Right lobe of liver (tissue), 6 donors: ENCODE results near the gene APC2. TPM values are rescaled to one million over a fixed set of nuclear protein-coding genes. Genes with fewer than 3 reads are reported as not detected.

Experiments
- ATAC-seq, 4 donors: fragments of 200-7000 bp; cut with Tn5 transposase; one replicate each; pipeline ENCODE4 v1.9.1; 2020; ENCODE audit warnings: mild to moderate bottlenecking in 4 of 4, moderate library complexity in 4 of 4
- DNase-seq, 3 donors: peaks; one replicate each; pipeline ENCODE4 v3.0.0-alpha.2; 2020
- H3K27ac ChIP-seq, 3 donors: fragments of 200-600 bp; one replicate each; pipeline ENCODE4 v1.8.0; 2022
- H3K27me3 ChIP-seq, 2 donors: fragments of 200-600 bp; one replicate each; pipeline ENCODE4 v1.8.0; 2022
- H3K36me3 ChIP-seq, 4 donors: fragments of 200-600 bp; sonication (generic) in 1 of 4; one replicate each; pipeline versions ENCODE4 v1.5.1 to v1.8.0; 2017 to 2022; ENCODE audit warnings: control low read depth in 1 of 4
- H3K4me1 ChIP-seq, 4 donors: fragments of 200-600 bp; sonication (generic) in 1 of 4; one replicate each; pipeline versions ENCODE4 v1.5.1 to v1.8.0; 2017 to 2022; ENCODE audit warnings: control low read depth in 1 of 4
- H3K4me3 ChIP-seq, 3 donors: fragments of 200-600 bp; one replicate each; pipeline ENCODE4 v1.8.0; 2022
- H3K9me3 ChIP-seq, 4 donors: fragments of 200-600 bp; sonication (generic) in 1 of 4; one replicate each; pipeline versions ENCODE4 v1.5.1 to v1.8.0; 2017 to 2022; ENCODE audit warnings: control low read depth in 1 of 4
- POLR2A ChIP-seq: fragments of 450-650 bp; IDR thresholded peaks from one replicate; pipeline ENCODE4 v1.6.1; 2017; ENCODE audit warnings: antibody characterized with exemption, mild to moderate bottlenecking
- WGBS: methylation state at CpG from one replicate; pipeline ENCODE4 v1.1.6; 2018; ENCODE audit warnings: low coverage, low lambda C conversion rate; ENCODE audit not compliant: insufficient coverage; ENCODE audit errors: missing lambda C conversion rate; 5-methylcytosine and 5-hydroxymethylcytosine counted together
- intact Hi-C, 2 donors: fragments of 100-400 bp; cut with DNase I; formaldehyde crosslinking; loops; one replicate each; pipeline versions ENCODE4 v1.11.2 to v1.14.1; 2022
- total RNA-seq, 6 experiments: library from RNA; depleted of rRNA in 2 of 6; stranded (reverse); fragments of >200 nt in 2 of 6; fragmentation: NEBNext Ultra II Directional in 3 of 6; extraction: Animal tissue kit (Norgen Biotek cat#: 25700) in 3 of 6; gene quantifications; one replicate each; pipeline versions ENCODE4 v1.1.0 to v1.2.4, GENCODE V29; 2016 to 2023
- TF ChIP-seq, protein P1 (sequence below), 4 donors: fragments of 200-600 bp in 3 of 4; fragments of 450-650 bp in 1 of 4; IDR thresholded peaks; one replicate each; pipeline versions ENCODE4 v1.5.1 to v1.8.0; 2016 to 2022; ENCODE audit warnings: antibody characterized with exemption in 4 of 4, mild to moderate bottlenecking in 2 of 4
- donor health status: DM: no; HTN: yes; CAD: no.
- donor health status: DM: no; HTN: no; CAD: no.
- donor health status: DM: no; HTN: no; CAD: no.
- donor health status: DM: no; HTN: yes; CAD: no.
- donor health status: DM: no; HTN: yes; CAD: no.

APC2 gene
- total RNA-seq, 6 experiments from 2014 or later: 0.06 to 0.13 (median 0.06) TPM; not detected in 3

- H3K36me3 ChIP-seq: peaks cover 0 to 46% (median 10%) of the 10 kb centered on the region in 4 donors
- no CpG with 5 or more reads among the region's 47 CpGs for WGBS
- intact Hi-C loops: no loop called here
- H3K27me3 ChIP-seq: no peaks in the 10 kb centered on the region
- TF ChIP-seq, protein P1, sequence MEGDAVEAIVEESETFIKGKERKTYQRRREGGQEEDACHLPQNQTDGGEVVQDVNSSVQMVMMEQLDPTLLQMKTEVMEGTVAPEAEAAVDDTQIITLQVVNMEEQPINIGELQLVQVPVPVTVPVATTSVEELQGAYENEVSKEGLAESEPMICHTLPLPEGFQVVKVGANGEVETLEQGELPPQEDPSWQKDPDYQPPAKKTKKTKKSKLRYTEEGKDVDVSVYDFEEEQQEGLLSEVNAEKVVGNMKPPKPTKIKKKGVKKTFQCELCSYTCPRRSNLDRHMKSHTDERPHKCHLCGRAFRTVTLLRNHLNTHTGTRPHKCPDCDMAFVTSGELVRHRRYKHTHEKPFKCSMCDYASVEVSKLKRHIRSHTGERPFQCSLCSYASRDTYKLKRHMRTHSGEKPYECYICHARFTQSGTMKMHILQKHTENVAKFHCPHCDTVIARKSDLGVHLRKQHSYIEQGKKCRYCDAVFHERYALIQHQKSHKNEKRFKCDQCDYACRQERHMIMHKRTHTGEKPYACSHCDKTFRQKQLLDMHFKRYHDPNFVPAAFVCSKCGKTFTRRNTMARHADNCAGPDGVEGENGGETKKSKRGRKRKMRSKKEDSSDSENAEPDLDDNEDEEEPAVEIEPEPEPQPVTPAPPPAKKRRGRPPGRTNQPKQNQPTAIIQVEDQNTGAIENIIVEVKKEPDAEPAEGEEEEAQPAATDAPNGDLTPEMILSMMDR (IDR thresholded peaks at IDR 0.05): no peak
- no peak for TF ChIP-seq POLR2A
- DNase-seq: no peak
- no peaks in the 10 kb centered on the region for H3K9me3 ChIP-seq
- H3K4me3 ChIP-seq: no peak overlapping the region
- H3K27ac ChIP-seq: no peak overlapping the region
- ATAC-seq: no peak
- H3K4me1 ChIP-seq: no peaks in the 10 kb centered on the region
Observed at GRCh38 chr19:1433119-1434039, 16.5 kb upstream of the APC2 start.

DNA sequence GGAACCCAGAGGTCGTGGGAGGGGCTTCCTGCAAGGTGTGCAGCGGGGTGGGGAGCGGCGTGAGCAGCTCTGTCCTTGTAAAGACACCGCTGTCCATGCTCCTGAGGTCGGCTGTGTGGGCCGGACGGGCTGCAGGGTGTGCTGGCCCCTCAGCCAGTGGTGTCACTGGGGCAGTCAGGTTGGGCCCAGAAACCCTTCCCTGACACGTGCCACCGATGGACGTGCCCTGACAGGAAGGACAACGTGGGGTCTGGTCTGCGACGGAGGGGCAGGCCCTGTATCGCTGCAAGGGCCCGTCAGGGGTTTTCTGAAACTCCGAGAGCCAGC lies 15.9 kb upstream of the APC2 start:
- no peaks in the 10 kb centered on the region for H3K9me3 ChIP-seq
- H3K27ac ChIP-seq: no peak overlapping the region
- no peak for DNase-seq
- WGBS: no CpG with 5 or more reads among the region's 17 CpGs
- no peak for ATAC-seq
- peaks cover 0 to 41% (median 9%) of the 10 kb centered on the region in 4 donors for H3K36me3 ChIP-seq
- no peaks in the 10 kb centered on the region for H3K27me3 ChIP-seq
- no peak overlapping the region for H3K4me3 ChIP-seq
- TF ChIP-seq POLR2A: no peak
- TF ChIP-seq, protein P1 (IDR thresholded peaks at IDR 0.05): no peak
- no peaks in the 10 kb centered on the region for H3K4me1 ChIP-seq
- intact Hi-C loops: no loop called here

DNA sequence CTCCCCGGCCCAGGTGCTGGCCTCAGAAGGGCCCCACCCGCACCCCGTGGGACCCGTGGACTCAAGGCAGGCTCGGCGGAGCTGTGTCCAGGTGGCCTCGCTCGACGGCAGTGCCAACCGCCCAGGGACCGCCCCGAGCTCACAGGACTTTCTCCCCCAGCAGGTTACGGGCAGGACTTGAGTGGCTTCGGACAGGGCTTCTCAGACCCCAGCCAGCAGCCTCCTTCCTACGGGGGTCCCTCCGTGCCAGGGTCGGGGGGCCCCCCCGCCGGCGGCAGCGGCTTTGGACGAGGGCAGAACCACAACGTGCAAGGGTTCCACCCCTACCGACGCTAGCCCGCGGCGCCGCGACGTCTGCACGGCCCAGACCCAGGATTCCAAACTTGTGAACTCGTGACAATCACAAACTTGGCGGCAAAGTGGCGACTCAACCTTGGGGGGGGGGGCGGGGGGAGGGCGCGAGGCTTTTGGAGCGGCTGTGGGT lies 15.3 kb upstream of the APC2 start:
- Histone ChIP-seq H3K36me3 (peaks cover 0 to 37% (median 9%) of the 10 kb centered on the region in 4 donors), H3K27me3 (no peaks in the 10 kb centered on the region), H3K4me1 (peaks cover 0 to 5% (median 1%) of the 10 kb centered on the region in 4 donors), H3K4me3 (no peak overlapping the region), H3K27ac (no peak overlapping the region), H3K9me3 (no peaks in the 10 kb centered on the region)
- no peak for DNase-seq
- WGBS: 87% methylated on average over 23 of the region's 39 CpGs
- intact Hi-C loops: no loop called here
- ATAC-seq: no peak
- no peak for TF ChIP-seq POLR2A
- TF ChIP-seq, protein P1 (IDR thresholded peaks at IDR 0.05): no peak

- H3K36me3 ChIP-seq: peaks cover 0 to 39% (median 13%) of the 10 kb centered on the region in 4 donors
Observed at GRCh38 chr19:1435378-1435989, 14.4 kb upstream of the APC2 start.

More at GRCh38 chr19:1435378-1435989, 14.4 kb upstream of the APC2 start:
- no peak overlapping the region for H3K4me3 ChIP-seq
- H3K4me1 ChIP-seq: peaks cover 0 to 10% (median 3%) of the 10 kb centered on the region in 4 donors
- 87% methylated on average over 11 of the region's 21 CpGs for WGBS
- ATAC-seq (no peak), DNase-seq (no peak)
- H3K9me3 ChIP-seq: no peaks in the 10 kb centered on the region
- no peak for TF ChIP-seq POLR2A
- TF ChIP-seq, protein P1 (IDR thresholded peaks at IDR 0.05): no peak
- no peaks in the 10 kb centered on the region for H3K27me3 ChIP-seq
- intact Hi-C loops: no loop called here
- H3K27ac ChIP-seq: no peak overlapping the region
